ENCODE results near the gene RGS12.

DNA sequence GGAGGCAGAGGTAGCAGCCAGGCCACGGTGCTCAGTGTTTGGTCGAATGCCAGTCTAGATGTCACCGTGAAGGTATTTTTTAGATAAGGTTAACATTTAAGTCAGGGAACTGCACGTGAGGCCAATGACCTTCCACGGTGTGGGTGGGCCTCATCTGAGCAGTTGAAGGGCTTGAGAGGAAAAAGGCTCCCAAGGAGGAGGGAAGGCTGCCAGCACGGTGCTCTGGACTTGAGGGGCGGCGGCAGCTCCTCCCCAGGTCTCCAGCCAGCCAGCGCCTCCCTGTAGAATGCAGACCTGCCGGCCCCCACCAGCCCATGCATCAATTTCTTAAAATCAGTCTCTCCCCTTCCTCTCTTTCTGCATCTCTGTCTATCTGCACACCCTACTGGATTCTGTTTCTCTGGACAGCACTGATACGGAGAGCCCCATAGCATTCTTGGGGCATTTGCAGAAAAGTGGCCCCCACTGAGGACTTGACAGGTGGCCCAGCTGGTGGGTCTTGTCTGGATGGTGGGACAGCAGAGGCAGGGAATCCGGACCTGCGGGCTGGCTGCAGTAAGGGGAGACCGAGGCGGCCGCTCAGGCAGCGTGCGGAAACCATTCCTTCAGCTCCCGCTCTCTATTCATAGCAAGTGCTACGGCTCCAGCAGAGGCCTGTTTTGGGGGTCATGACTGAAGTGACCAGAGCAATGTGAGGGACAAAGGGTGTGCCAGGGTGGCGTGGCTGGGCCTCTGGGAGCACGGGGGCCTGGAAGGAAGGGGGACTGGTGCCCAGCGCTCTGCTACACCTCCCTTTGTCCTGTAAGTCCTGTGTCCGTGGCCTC, 7.9 kb upstream of the RGS12 start:
- TF ChIP-seq POLR2A (IDR thresholded peaks at IDR 0.05), result no peak
- TF ChIP-seq, protein P1, sequence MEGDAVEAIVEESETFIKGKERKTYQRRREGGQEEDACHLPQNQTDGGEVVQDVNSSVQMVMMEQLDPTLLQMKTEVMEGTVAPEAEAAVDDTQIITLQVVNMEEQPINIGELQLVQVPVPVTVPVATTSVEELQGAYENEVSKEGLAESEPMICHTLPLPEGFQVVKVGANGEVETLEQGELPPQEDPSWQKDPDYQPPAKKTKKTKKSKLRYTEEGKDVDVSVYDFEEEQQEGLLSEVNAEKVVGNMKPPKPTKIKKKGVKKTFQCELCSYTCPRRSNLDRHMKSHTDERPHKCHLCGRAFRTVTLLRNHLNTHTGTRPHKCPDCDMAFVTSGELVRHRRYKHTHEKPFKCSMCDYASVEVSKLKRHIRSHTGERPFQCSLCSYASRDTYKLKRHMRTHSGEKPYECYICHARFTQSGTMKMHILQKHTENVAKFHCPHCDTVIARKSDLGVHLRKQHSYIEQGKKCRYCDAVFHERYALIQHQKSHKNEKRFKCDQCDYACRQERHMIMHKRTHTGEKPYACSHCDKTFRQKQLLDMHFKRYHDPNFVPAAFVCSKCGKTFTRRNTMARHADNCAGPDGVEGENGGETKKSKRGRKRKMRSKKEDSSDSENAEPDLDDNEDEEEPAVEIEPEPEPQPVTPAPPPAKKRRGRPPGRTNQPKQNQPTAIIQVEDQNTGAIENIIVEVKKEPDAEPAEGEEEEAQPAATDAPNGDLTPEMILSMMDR (IDR thresholded peaks at IDR 0.05), result no peak
